ENCODE data around the gene ZFAND6.
"Not testable (repeated sequence)": the region's sequence is repeated elsewhere in the genome, so short reads cannot be mapped to it uniquely, and the experiment has no call there.

ZFAND6 gene

DNA sequence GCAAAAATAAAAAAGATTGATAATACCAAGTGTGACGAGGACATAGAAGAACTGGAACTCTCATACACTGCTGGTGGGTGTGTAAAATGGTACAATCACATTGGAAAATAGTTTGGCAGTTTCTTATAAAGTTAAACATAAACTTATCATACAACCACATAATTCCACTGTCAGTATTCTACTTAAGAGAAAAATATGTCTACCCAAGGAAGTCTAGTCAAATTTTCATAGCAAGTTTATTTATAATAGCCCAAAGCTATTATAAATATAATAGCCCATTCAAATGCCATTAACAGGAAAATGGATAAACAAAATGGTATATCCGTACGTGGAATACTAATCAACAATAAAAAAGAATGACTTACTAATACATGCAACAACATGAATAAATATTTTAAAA, 47.9 kb upstream of the ZFAND6 start:
- Histone ChIP-seq H3K9me3 (ENCODE audit: insufficient read depth, low read depth, low read length) (no peaks in the 10 kb centered on the region), H3K4me2 (ENCODE audit: low read depth, low read length, poor library complexity, severe bottlenecking) (no peak overlapping the region), H4K20me1 (ENCODE audit: insufficient read depth, low read length, poor library complexity, severe bottlenecking) (no peaks in the 10 kb centered on the region), H3K79me2 (ENCODE audit: insufficient read depth, low read length) (no peaks in the 10 kb centered on the region), H2AFZ (ENCODE audit: low read length) (no peak overlapping the region), H3K9me2 (replicated peaks; ENCODE audit: low read depth, low read length) (no peaks in the 10 kb centered on the region), H3K4me1 (ENCODE audit: insufficient read depth, low read length, poor library complexity, severe bottlenecking) (no peaks in the 10 kb centered on the region), H3K27me3 (ENCODE audit: insufficient read depth, low read length, poor library complexity, severe bottlenecking) (no peaks in the 10 kb centered on the region), H3K4me3 (ENCODE audit: low read length, poor library complexity, severe bottlenecking) (no peak overlapping the region), H3F3A (ENCODE audit: low read depth) (no peaks in the 10 kb centered on the region), H3K9ac (ENCODE audit: low read depth, low read length, poor library complexity, severe bottlenecking) (no peak overlapping the region), H3K36me3 (ENCODE audit: insufficient read depth, low read length) (no peaks in the 10 kb centered on the region)
- TF ChIP-seq, protein P1, sequence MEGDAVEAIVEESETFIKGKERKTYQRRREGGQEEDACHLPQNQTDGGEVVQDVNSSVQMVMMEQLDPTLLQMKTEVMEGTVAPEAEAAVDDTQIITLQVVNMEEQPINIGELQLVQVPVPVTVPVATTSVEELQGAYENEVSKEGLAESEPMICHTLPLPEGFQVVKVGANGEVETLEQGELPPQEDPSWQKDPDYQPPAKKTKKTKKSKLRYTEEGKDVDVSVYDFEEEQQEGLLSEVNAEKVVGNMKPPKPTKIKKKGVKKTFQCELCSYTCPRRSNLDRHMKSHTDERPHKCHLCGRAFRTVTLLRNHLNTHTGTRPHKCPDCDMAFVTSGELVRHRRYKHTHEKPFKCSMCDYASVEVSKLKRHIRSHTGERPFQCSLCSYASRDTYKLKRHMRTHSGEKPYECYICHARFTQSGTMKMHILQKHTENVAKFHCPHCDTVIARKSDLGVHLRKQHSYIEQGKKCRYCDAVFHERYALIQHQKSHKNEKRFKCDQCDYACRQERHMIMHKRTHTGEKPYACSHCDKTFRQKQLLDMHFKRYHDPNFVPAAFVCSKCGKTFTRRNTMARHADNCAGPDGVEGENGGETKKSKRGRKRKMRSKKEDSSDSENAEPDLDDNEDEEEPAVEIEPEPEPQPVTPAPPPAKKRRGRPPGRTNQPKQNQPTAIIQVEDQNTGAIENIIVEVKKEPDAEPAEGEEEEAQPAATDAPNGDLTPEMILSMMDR (conservative IDR thresholded peaks at IDR 0.05; ENCODE audit: low read length), result no peak
- no peak for TF ChIP-seq EZH2phosphoT487 (IDR thresholded peaks at IDR 0.05; ENCODE audit: borderline replicate concordance)

DNA sequence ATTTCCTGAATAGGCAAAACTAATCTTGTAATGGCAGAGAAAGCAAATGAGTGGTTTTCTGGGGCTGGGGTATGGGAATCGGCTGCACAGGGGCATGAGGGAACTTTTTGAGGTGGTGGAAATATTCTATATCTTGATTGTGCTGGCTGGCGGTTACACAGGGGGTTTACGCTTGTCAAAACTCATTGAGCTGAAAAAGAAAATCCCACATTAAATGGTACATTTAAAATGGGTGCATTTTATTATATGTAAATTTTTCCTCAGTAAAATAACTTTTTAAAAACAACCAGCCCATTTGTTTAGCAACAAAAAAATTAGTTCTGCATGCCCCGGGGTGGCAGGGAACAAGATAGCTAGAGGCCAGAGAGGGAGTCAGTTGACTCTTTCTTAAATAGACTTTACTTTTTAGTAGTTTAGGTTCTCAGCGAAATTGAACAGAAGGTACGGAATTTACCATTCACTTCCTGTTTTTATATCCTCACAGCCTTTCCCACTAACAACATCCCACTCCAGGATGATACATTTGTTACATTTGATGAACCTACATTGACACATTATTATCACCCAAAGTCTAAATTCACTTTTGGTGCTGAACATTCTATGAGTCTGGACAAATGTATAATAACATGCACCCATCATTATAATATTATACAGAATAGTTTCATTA, 47.3 kb upstream of the ZFAND6 start:
- H3K79me2 ChIP-seq (ENCODE audit: insufficient read depth, low read length), result no peaks in the 10 kb centered on the region
- H3K27me3 ChIP-seq (ENCODE audit: insufficient read depth, low read length, poor library complexity, severe bottlenecking), result no peaks in the 10 kb centered on the region
- no peaks in the 10 kb centered on the region for H4K20me1 ChIP-seq (ENCODE audit: insufficient read depth, low read length, poor library complexity, severe bottlenecking)
- H3K4me3 ChIP-seq (ENCODE audit: low read length, poor library complexity, severe bottlenecking), result no peak overlapping the region
- H3K4me2 ChIP-seq (ENCODE audit: low read depth, low read length, poor library complexity, severe bottlenecking), result no peak overlapping the region
- H2AFZ ChIP-seq (ENCODE audit: low read length), result no peak overlapping the region
- H3F3A ChIP-seq (ENCODE audit: low read depth), result no peaks in the 10 kb centered on the region
- H3K9me2 ChIP-seq (replicated peaks; ENCODE audit: low read depth, low read length), result no peaks in the 10 kb centered on the region
- TF ChIP-seq, protein P1 (conservative IDR thresholded peaks at IDR 0.05; ENCODE audit: low read length), result no peak
- TF ChIP-seq EZH2phosphoT487 (IDR thresholded peaks at IDR 0.05; ENCODE audit: borderline replicate concordance), result no peak
- H3K9ac ChIP-seq (ENCODE audit: low read depth, low read length, poor library complexity, severe bottlenecking), result no peak overlapping the region
- H3K4me1 ChIP-seq (ENCODE audit: insufficient read depth, low read length, poor library complexity, severe bottlenecking), result no peaks in the 10 kb centered on the region
- no peaks in the 10 kb centered on the region for H3K36me3 ChIP-seq (ENCODE audit: insufficient read depth, low read length)
- H3K9me3 ChIP-seq (ENCODE audit: insufficient read depth, low read depth, low read length), result no peaks in the 10 kb centered on the region

DNA sequence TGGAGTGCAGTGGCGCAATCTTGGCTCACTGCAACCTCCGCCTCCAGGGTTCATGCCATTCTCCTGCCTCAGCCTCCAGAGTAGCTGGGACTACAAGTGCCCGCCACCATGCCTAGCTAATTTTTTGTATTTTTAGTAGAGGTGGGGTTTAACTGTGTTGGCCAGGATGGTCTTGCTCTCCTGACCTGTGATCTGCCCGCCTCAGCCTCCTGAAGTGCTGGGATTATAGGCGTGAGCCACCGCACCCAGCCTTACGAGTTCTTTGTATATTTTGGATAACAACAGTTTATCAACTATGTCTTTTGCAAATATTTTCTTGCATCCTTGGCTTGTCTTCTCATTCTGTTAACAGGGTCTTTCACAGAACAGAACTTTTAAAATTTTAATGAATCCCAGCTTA, 45.3 kb upstream of the ZFAND6 start:
- not testable (repeated sequence) for H3K27me3 ChIP-seq (ENCODE audit: insufficient read depth, low read length, poor library complexity, severe bottlenecking); H3K4me3 ChIP-seq (ENCODE audit: low read length, poor library complexity, severe bottlenecking); H3K9ac ChIP-seq (ENCODE audit: low read depth, low read length, poor library complexity, severe bottlenecking); H3K4me1 ChIP-seq (ENCODE audit: insufficient read depth, low read length, poor library complexity, severe bottlenecking); H3K9me2 ChIP-seq (replicated peaks; ENCODE audit: low read depth, low read length); H2AFZ ChIP-seq (ENCODE audit: low read length); H3K9me3 ChIP-seq (ENCODE audit: insufficient read depth, low read depth, low read length); H4K20me1 ChIP-seq (ENCODE audit: insufficient read depth, low read length, poor library complexity, severe bottlenecking); H3F3A ChIP-seq (ENCODE audit: low read depth); H3K36me3 ChIP-seq (ENCODE audit: insufficient read depth, low read length); H3K4me2 ChIP-seq (ENCODE audit: low read depth, low read length, poor library complexity, severe bottlenecking); H3K79me2 ChIP-seq (ENCODE audit: insufficient read depth, low read length)

DNA sequence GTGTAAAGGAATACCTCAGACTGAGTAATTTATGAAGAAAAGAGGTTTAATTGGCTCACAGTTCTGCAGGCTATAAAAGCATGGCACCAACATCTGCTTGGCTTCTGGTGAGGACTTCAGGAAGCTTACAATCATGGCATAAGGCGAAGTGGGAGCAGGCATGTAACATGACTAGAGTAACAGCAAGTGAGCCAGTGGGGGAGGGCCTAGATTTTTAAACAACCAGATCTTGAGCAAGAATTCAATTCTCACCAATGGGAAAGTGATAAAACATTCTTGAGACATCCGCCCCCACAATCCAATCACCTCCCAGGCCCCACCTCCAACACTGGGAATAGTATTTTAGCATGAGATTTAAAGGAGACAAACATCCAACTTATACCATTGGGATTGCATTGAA, 44.3 kb upstream of the ZFAND6 start:
- Histone ChIP-seq H3K4me1 (ENCODE audit: insufficient read depth, low read length, poor library complexity, severe bottlenecking) (no peaks in the 10 kb centered on the region), H3F3A (ENCODE audit: low read depth) (no peaks in the 10 kb centered on the region), H3K27me3 (ENCODE audit: insufficient read depth, low read length, poor library complexity, severe bottlenecking) (no peaks in the 10 kb centered on the region), H3K4me3 (ENCODE audit: low read length, poor library complexity, severe bottlenecking) (no peak overlapping the region), H2AFZ (ENCODE audit: low read length) (no peak overlapping the region), H3K79me2 (ENCODE audit: insufficient read depth, low read length) (no peaks in the 10 kb centered on the region), H3K36me3 (ENCODE audit: insufficient read depth, low read length) (no peaks in the 10 kb centered on the region), H3K4me2 (ENCODE audit: low read depth, low read length, poor library complexity, severe bottlenecking) (no peak overlapping the region), H3K9me2 (replicated peaks; ENCODE audit: low read depth, low read length) (no peaks in the 10 kb centered on the region), H3K9ac (ENCODE audit: low read depth, low read length, poor library complexity, severe bottlenecking) (no peak overlapping the region), H4K20me1 (ENCODE audit: insufficient read depth, low read length, poor library complexity, severe bottlenecking) (no peaks in the 10 kb centered on the region), H3K9me3 (ENCODE audit: insufficient read depth, low read depth, low read length) (no peaks in the 10 kb centered on the region)
- TF ChIP-seq, protein P1 (conservative IDR thresholded peaks at IDR 0.05; ENCODE audit: low read length), result no peak

DNA sequence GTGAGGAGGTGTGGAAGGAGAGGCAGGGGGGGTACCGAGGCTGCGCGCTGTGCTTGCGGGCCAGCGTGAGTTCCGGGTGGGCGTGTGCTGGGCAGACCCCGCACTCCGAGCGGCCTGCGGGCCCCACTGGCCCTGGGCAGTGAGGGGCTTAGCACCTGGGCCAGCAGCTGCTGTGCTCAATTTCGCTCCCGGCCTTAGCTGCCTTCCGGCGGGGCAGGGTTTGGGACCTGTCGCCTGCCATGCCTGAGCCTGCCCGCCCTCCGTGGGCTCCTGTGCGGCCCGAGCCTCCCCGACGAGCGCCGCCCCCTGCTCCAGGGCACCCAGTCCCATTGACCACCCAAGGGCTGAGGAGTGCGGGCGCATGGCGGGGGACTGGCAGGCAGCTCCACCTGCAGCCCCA, 43.0 kb upstream of the ZFAND6 start:
- H4K20me1 ChIP-seq (ENCODE audit: insufficient read depth, low read length, poor library complexity, severe bottlenecking); H3K36me3 ChIP-seq (ENCODE audit: insufficient read depth, low read length); H2AFZ ChIP-seq (ENCODE audit: low read length); H3K79me2 ChIP-seq (ENCODE audit: insufficient read depth, low read length); H3K9me2 ChIP-seq (replicated peaks; ENCODE audit: low read depth, low read length); H3F3A ChIP-seq (ENCODE audit: low read depth); H3K4me3 ChIP-seq (ENCODE audit: low read length, poor library complexity, severe bottlenecking); H3K4me2 ChIP-seq (ENCODE audit: low read depth, low read length, poor library complexity, severe bottlenecking); H3K4me1 ChIP-seq (ENCODE audit: insufficient read depth, low read length, poor library complexity, severe bottlenecking); H3K9me3 ChIP-seq (ENCODE audit: insufficient read depth, low read depth, low read length); H3K27me3 ChIP-seq (ENCODE audit: insufficient read depth, low read length, poor library complexity, severe bottlenecking); H3K9ac ChIP-seq (ENCODE audit: low read depth, low read length, poor library complexity, severe bottlenecking): not testable (repeated sequence)
